G401 (cell line): ENCODE results near the gene PCK1. TPM values are rescaled to one million over a fixed set of nuclear protein-coding genes. Genes with fewer than 3 reads are reported as not detected.
A peak's percentile ranks its signal among the peaks of the same experiment; 100 is the strongest.

ENCODE experiments used
- DNase-seq: peaks from one replicate; pipeline ENCODE4 v3.0.0-alpha.2; 2015; ENCODE audit warnings: low spot score
- in situ Hi-C: cut with HindIII; loops from 2 replicates; pipeline ENCODE4 v1.10.0; 2016; ENCODE audit warnings: low sequenced_read_pairs, mixed read lengths
- total RNA-seq: library from RNA; depleted of rRNA; stranded (reverse); fragments of >200 nt; shearing (Covaris generic); gene quantifications from 2 replicates; pipeline ENCODE4 v1.2.3, GENCODE V29; 2014

Gene PCK1
- total RNA-seq, 1 experiment from 2014 or later, result not detected

- in situ Hi-C loops, result no loop called here
- DNase-seq, result no peak
Measured at GRCh38 chr20:57594092-57594951, 33.4 kb downstream of the PCK1 start.

GRCh38 chr20:57595041-57596030, 34.4 kb downstream of the PCK1 start:
- in situ Hi-C loops, result no loop called here
- DNase-seq, result no peak

GRCh38 chr20:57596358-57596757, 35.4 kb downstream of the PCK1 start:
- in situ Hi-C loops, result no loop called here
- DNase-seq, result no peak

- in situ Hi-C loops, result no loop called here
- DNase-seq, result peak; percentile 19
Measured at GRCh38 chr20:57596998-57597939, 36.4 kb downstream of the PCK1 start.

- no peak for DNase-seq
- in situ Hi-C loops, result no loop called here
Measured at GRCh38 chr20:57598060-57598459, 37.1 kb downstream of the PCK1 start.

GRCh38 chr20:57598491-57598890, 37.6 kb downstream of the PCK1 start:
- no peak for DNase-seq
- in situ Hi-C loops, result no loop called here

GRCh38 chr20:57600320-57601210, 39.7 kb downstream of the PCK1 start:
- DNase-seq, result no peak
- in situ Hi-C loops, result loop anchor here (25.0 kb wide), 1 partner anchor 587 kb away; no protein-coding TSS in a partner anchor

- in situ Hi-C loops, result loop anchor here (25.0 kb wide), 1 partner anchor 586 kb away; no protein-coding TSS in a partner anchor
- DNase-seq, result no peak
Measured at GRCh38 chr20:57601211-57601570, 40.3 kb downstream of the PCK1 start.

GRCh38 chr20:57601737-57602136, 40.8 kb downstream of the PCK1 start:
- in situ Hi-C loops, result loop anchor here (25.0 kb wide), 1 partner anchor 586 kb away; no protein-coding TSS in a partner anchor
- no peak for DNase-seq

GRCh38 chr20:57603120-57603519, 42.2 kb downstream of the PCK1 start:
- in situ Hi-C loops, result loop anchor here (25.0 kb wide), 1 partner anchor 584 kb away; no protein-coding TSS in a partner anchor
- no peak for DNase-seq

- no peak for DNase-seq
- in situ Hi-C loops, result loop anchor here (25.0 kb wide), 1 partner anchor 582 kb away; no protein-coding TSS in a partner anchor
Measured at GRCh38 chr20:57605045-57605444, 44.1 kb downstream of the PCK1 start.

GRCh38 chr20:57605878-57606277, 45.0 kb downstream of the PCK1 start:
- DNase-seq, result no peak
- in situ Hi-C loops, result loop anchor here (25.0 kb wide), 1 partner anchor 581 kb away; no protein-coding TSS in a partner anchor

GRCh38 chr20:57608516-57608915, 47.6 kb downstream of the PCK1 start:
- no peak for DNase-seq
- in situ Hi-C loops, result loop anchor here (25.0 kb wide), 1 partner anchor 579 kb away; no protein-coding TSS in a partner anchor

GRCh38 chr20:57609086-57609841, 48.4 kb downstream of the PCK1 start:
- DNase-seq, result no peak
- in situ Hi-C loops, result loop anchor here (25.0 kb wide), 1 partner anchor 578 kb away; no protein-coding TSS in a partner anchor

GRCh38 chr20:57609842-57610167, 48.9 kb downstream of the PCK1 start:
- DNase-seq, result no peak
- in situ Hi-C loops, result loop anchor here (25.0 kb wide), 1 partner anchor 577 kb away; no protein-coding TSS in a partner anchor

GRCh38 chr20:57610261-57610952, 49.5 kb downstream of the PCK1 start:
- DNase-seq, result no peak
- in situ Hi-C loops, result loop anchor here (25.0 kb wide), 1 partner anchor 577 kb away; no protein-coding TSS in a partner anchor
